OCI-LY7 (cell line): ENCODE data around the gene TRPV6.

ENCODE experiments used
- EZH2phosphoT487 ChIP-seq: fragments of 200-600 bp; sonication (generic); IDR thresholded peaks from 2 replicates; pipeline ENCODE4 v1.6.1; 2018; ENCODE audit warnings: low read depth, borderline replicate concordance, mild to moderate bottlenecking, mixed run types, antibody characterized with exemption, low read length, moderate library complexity, mixed read lengths
- TF ChIP-seq, protein P1 (sequence below): fragments of 200-600 bp; sonication (generic); conservative IDR thresholded peaks from 2 replicates; pipeline ENCODE4 v1.5.1; 2014; ENCODE audit warnings: mild to moderate bottlenecking, antibody characterized with exemption, low read length, moderate library complexity, mixed read lengths

DNA sequence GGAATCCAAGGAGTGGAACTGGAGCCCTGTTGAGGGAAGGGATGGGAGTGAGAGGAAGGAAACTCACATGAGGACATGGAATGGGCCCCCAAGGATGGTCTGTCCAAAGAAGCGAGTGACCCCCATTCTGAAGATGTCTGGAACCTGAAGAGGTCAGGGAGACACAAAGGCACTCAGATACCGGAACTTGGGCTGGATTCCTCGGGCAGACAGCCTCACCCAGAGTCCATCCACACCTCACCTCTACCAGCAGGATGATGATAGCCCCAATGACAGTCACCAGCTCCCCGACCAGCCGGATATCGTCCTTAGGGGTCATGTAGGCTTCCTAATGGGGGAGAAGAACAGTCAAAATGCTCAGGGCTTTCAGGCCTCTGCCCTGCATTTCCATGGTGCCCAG lies 10.7 kb downstream of the TRPV6 start:
- TF ChIP-seq, protein P1, sequence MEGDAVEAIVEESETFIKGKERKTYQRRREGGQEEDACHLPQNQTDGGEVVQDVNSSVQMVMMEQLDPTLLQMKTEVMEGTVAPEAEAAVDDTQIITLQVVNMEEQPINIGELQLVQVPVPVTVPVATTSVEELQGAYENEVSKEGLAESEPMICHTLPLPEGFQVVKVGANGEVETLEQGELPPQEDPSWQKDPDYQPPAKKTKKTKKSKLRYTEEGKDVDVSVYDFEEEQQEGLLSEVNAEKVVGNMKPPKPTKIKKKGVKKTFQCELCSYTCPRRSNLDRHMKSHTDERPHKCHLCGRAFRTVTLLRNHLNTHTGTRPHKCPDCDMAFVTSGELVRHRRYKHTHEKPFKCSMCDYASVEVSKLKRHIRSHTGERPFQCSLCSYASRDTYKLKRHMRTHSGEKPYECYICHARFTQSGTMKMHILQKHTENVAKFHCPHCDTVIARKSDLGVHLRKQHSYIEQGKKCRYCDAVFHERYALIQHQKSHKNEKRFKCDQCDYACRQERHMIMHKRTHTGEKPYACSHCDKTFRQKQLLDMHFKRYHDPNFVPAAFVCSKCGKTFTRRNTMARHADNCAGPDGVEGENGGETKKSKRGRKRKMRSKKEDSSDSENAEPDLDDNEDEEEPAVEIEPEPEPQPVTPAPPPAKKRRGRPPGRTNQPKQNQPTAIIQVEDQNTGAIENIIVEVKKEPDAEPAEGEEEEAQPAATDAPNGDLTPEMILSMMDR, result no peak
- TF ChIP-seq EZH2phosphoT487, result no peak
